Measurements from ENCODE around the gene CORO2B. TPM values are rescaled to one million over a fixed set of nuclear protein-coding genes. Genes with fewer than 3 reads are reported as not detected.

CORO2B gene
- total RNA-seq, 1 donor from 2014 or later, result 1.0 TPM

DNA sequence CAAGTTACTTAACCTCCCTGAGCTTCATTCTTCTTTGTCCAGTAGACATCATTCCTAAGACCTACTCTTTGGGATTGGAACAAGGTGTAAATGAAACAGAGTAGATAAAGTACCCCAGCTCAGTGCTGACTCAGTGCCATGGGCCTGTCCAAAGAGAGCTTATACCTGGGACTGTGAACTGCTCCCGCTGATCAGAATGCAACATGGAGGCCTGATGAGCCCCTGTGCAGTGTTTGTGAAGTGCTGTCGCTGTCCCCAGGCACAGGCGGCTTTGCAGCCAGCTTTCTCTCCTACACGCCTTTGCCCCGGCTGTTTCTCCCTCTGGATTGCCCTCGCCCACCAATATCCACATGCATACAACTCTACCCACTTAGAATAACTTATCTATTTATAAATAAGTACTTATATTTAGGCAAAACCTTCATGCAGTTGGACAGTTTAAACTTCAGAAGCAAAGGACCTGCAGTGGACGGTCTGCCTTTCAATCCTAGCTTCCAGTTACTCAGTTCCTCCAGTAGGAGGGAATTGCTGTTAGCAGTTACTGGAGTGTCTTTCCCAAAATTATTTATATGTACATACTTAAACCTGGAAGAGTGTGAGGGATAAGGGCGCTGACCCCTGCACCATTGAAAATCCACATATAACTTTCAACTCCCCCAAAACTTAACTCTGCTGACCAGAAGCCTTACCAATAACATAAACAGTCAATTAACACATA lies 80.0 kb downstream of the CORO2B start:
- H3K36me3 ChIP-seq (ENCODE audit: control insufficient read depth in 3 of 3, insufficient read depth in 3 of 3, low read length in 3 of 3), result no peaks in the 10 kb centered on the region
- no peak overlapping the region for H3K9ac ChIP-seq (ENCODE audit: low read depth in 1 of 3, low read length in 3 of 3)
- no peaks in the 10 kb centered on the region for H3K27me3 ChIP-seq (ENCODE audit: control insufficient read depth in 3 of 3, insufficient read depth in 3 of 3, low read length in 3 of 3)
- no peak overlapping the region for H3K27ac ChIP-seq (ENCODE audit: low read depth, low read length)
- H3K4me1 ChIP-seq (ENCODE audit: control insufficient read depth in 3 of 3, insufficient read depth in 3 of 3, low read length in 3 of 3), result no peaks in the 10 kb centered on the region
- H3K4me3 ChIP-seq (ENCODE audit: low read length in 3 of 3), result no peak overlapping the region
- no peaks in the 10 kb centered on the region for H3K9me3 ChIP-seq (ENCODE audit: control insufficient read depth in 3 of 3, low read length in 3 of 3)

DNA sequence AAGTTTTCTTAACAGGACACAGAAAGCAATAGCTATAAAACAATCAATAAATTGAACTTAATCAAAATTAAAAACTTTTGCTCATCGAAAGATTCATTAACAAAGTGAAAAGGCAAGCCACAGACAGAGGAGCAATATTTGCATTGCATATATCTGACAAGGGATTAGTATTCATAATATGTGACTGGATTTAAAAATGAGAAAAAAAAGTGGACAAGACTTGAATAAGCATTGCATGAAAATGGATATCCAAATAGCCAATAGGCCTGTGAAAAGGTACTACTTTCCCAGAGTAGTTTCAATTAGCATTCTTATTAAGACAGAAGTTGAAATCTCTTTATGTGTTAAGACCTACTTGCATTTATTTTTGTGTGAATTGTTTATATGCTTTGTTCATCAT lies 84.7 kb downstream of the CORO2B start:
- H3K9ac ChIP-seq (ENCODE audit: low read depth in 1 of 3, low read length in 3 of 3), result no peak overlapping the region
- H3K4me3 ChIP-seq (ENCODE audit: low read length in 3 of 3), result no peak overlapping the region
- H3K9me3 ChIP-seq (ENCODE audit: control insufficient read depth in 3 of 3, low read length in 3 of 3), result no peaks in the 10 kb centered on the region
- no peak overlapping the region for H3K27ac ChIP-seq (ENCODE audit: low read depth, low read length)
- no peaks in the 10 kb centered on the region for H3K27me3 ChIP-seq (ENCODE audit: control insufficient read depth in 3 of 3, insufficient read depth in 3 of 3, low read length in 3 of 3)
- H3K4me1 ChIP-seq (ENCODE audit: control insufficient read depth in 3 of 3, insufficient read depth in 3 of 3, low read length in 3 of 3), result no peaks in the 10 kb centered on the region
- no peaks in the 10 kb centered on the region for H3K36me3 ChIP-seq (ENCODE audit: control insufficient read depth in 3 of 3, insufficient read depth in 3 of 3, low read length in 3 of 3)

DNA sequence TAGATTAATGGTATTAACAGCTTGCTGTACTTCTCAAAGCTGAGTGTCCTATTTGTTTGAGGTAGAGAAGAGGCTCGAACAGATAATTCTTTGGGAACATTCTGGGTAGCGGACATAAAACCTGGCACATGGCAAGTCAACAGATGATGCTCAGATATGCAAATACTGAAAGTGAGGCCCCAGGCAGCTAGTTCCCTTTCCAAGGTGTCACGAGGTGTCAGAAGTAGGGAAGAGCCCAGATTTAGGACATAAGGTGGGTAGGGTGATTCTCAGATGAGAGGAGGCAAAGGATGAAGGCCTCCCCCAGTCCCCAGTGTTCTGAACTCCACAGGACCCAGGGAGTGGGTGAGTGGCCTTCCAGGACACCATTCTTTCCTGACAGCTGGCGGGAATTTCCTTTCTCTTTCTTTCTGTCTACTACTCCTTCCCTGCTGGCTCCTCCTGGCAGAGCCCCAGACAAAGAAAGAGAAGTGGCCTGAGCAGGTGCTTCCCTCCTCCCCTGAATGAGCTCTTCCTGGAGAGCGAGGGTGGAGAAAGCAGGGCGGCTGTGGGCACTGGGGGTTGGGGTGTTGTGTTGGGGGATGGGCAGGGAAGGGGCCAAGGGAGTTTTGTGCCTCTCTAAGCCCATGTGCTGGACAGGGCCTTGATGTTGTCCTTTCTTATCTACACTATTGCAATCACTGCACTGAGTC lies 87.5 kb downstream of the CORO2B start:
- no peaks in the 10 kb centered on the region for H3K9me3 ChIP-seq (ENCODE audit: control insufficient read depth in 3 of 3, low read length in 3 of 3)
- H3K27ac ChIP-seq (ENCODE audit: low read depth, low read length), result no peak overlapping the region
- H3K9ac ChIP-seq (ENCODE audit: low read depth in 1 of 3, low read length in 3 of 3), result no peak overlapping the region
- no peak overlapping the region for H3K4me3 ChIP-seq (ENCODE audit: low read length in 3 of 3)
- H3K4me1 ChIP-seq (ENCODE audit: control insufficient read depth in 3 of 3, insufficient read depth in 3 of 3, low read length in 3 of 3), result no peaks in the 10 kb centered on the region
- no peaks in the 10 kb centered on the region for H3K27me3 ChIP-seq (ENCODE audit: control insufficient read depth in 3 of 3, insufficient read depth in 3 of 3, low read length in 3 of 3)
- H3K36me3 ChIP-seq (ENCODE audit: control insufficient read depth in 3 of 3, insufficient read depth in 3 of 3, low read length in 3 of 3), result no peaks in the 10 kb centered on the region

DNA sequence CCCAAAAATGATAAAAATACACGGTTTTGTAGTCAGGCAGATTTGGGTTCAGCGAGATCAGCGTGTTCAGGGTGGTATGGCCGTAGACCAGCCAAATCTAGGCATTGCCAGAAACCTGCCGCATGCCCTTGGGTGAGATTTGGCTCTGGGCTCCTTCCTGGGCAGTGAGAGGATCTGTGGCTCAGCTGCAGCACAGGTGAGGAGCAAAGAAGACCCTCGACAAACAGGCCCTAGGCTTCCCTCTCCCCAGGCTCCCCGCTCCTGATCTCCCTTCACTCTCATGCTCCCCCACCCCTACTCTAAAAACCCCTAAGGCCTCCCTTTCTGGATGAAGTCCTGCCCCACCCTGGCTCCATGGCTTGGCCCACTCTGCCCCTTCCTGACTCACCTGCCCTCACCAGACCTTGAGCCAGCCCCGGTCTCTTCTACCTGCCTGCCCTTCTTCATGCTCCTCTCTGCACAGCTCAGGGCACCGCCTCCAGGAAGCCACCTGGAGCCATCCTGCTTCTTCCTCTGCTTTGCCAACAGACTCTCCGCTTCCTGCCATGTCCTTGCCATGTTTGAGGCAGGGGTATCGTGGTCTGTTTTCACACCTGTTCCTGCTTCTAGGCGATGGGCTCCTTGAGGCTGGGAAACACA lies 88.1 kb downstream of the CORO2B start:
- Histone ChIP-seq H3K9ac (ENCODE audit: low read depth in 1 of 3, low read length in 3 of 3) (no peak overlapping the region), H3K9me3 (ENCODE audit: control insufficient read depth in 3 of 3, low read length in 3 of 3) (no peaks in the 10 kb centered on the region), H3K4me3 (ENCODE audit: low read length in 3 of 3) (no peak overlapping the region), H3K27me3 (ENCODE audit: control insufficient read depth in 3 of 3, insufficient read depth in 3 of 3, low read length in 3 of 3) (no peaks in the 10 kb centered on the region), H3K27ac (ENCODE audit: low read depth, low read length) (no peak overlapping the region), H3K36me3 (ENCODE audit: control insufficient read depth in 3 of 3, insufficient read depth in 3 of 3, low read length in 3 of 3) (no peaks in the 10 kb centered on the region), H3K4me1 (ENCODE audit: control insufficient read depth in 3 of 3, insufficient read depth in 3 of 3, low read length in 3 of 3) (no peaks in the 10 kb centered on the region)

DNA sequence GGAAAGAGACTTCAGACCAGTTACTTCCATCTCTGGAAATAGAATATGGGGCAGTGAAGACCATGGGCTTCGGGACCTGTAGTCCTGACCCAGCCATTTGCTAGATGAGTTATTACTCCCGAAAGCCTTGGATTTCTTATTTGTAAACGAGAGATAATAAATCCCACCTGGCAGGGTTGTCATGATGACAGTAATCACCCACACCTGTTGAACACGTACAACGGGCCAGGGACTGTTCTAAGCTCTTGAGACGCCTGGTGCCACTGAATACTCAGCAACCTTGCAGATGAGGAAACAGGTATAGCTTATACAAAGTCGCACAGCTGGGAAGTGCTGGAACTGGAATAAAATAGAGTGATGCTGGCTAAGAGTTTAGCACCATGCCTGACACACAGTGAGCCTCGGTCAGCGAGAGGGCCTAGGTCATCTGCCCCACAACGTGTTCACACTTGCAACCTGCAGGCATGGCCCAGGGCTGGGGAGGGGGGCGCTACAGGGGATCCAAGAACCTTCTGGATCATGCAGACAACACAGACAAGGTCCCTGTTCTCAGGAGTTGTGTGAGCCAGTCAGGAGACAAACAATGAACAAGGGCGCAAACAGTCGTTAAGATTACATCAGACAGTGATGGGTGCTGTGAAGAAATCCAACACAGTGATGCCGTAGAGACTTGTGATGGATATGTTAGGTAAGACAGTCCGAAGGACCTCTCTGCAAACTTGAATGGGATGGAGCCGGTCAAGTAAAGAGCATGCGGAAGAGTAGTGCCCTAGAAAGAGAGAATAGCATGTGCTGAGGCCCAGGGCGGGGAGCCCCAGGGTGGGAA lies 89.2 kb downstream of the CORO2B start:
- H3K4me3 ChIP-seq (ENCODE audit: low read length in 3 of 3), result no peak overlapping the region

DNA sequence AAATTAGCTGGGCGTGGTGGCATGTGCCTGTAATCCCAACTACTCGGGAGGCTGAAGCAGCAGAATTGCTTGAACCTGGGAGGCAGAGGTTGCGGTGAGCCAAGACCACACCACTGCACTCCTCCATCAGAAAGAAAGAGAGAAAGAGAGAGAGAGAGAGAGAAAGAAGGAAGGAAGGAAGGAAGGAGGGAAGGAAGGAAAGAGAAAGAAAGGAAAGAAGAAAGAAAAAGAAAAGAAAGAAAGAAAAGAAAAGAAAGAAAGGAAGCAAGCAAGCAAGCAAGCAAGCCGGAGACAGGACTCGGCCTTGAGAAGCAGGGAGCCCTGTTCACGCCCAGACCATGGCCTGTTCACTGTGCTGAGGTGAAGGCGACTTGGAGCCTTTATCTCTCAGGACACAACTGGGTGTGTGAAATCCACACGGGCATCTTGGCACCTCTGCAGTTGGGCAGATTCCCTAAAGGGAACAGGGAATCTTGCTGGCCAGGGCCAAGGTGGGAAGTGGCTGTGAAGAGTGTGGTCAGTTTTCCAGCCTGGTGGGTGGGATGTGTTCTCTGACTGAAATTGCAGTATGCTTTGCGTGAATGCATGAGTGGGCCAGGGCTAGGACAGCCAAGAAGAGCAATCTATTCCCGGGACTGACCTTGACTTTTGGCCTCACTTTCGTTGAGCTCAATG lies 90.3 kb downstream of the CORO2B start:
- Histone ChIP-seq H3K4me1 (ENCODE audit: control insufficient read depth in 3 of 3, insufficient read depth in 3 of 3, low read length in 3 of 3) (peaks cover 3% of the 10 kb centered on the region in 3 donors), H3K27ac (ENCODE audit: low read depth, low read length) (no peak overlapping the region), H3K36me3 (ENCODE audit: control insufficient read depth in 3 of 3, insufficient read depth in 3 of 3, low read length in 3 of 3) (no peaks in the 10 kb centered on the region), H3K9ac (ENCODE audit: low read depth in 1 of 3, low read length in 3 of 3) (no peak overlapping the region), H3K9me3 (ENCODE audit: control insufficient read depth in 3 of 3, low read length in 3 of 3) (no peaks in the 10 kb centered on the region), H3K27me3 (ENCODE audit: control insufficient read depth in 3 of 3, insufficient read depth in 3 of 3, low read length in 3 of 3) (no peaks in the 10 kb centered on the region), H3K4me3 (ENCODE audit: low read length in 3 of 3) (no peak overlapping the region)

More for the DNA sequence above, 89.2 kb downstream of the CORO2B start:
- Histone ChIP-seq H3K9ac (ENCODE audit: low read depth in 1 of 3, low read length in 3 of 3) (no peak overlapping the region), H3K4me1 (ENCODE audit: control insufficient read depth in 3 of 3, insufficient read depth in 3 of 3, low read length in 3 of 3) (no peaks in the 10 kb centered on the region), H3K27me3 (ENCODE audit: control insufficient read depth in 3 of 3, insufficient read depth in 3 of 3, low read length in 3 of 3) (no peaks in the 10 kb centered on the region), H3K27ac (ENCODE audit: low read depth, low read length) (no peak overlapping the region), H3K36me3 (ENCODE audit: control insufficient read depth in 3 of 3, insufficient read depth in 3 of 3, low read length in 3 of 3) (no peaks in the 10 kb centered on the region), H3K9me3 (ENCODE audit: control insufficient read depth in 3 of 3, low read length in 3 of 3) (no peaks in the 10 kb centered on the region)

DNA sequence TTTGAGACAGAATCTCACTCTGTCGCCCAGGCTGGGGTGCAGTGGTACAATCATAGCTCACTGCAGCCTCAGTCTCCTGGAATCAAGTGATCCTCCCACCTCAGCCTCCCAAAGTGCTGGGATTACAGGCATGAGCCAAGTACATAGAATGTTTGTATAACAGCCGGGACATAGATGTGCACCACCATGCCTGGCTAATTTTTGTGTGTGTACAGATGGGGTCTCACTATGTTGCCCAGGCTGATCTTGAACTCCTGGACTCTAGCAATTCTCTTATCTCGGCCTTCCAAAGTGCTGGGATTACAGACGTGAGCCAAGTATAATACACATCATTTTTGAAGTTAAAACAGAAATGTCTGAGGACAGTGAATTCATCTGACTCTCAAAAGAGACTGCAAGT lies 93.5 kb downstream of the CORO2B start:
- no peak overlapping the region for H3K4me3 ChIP-seq (ENCODE audit: low read length in 3 of 3)
- no peak overlapping the region for H3K27ac ChIP-seq (ENCODE audit: low read depth, low read length)

DNA sequence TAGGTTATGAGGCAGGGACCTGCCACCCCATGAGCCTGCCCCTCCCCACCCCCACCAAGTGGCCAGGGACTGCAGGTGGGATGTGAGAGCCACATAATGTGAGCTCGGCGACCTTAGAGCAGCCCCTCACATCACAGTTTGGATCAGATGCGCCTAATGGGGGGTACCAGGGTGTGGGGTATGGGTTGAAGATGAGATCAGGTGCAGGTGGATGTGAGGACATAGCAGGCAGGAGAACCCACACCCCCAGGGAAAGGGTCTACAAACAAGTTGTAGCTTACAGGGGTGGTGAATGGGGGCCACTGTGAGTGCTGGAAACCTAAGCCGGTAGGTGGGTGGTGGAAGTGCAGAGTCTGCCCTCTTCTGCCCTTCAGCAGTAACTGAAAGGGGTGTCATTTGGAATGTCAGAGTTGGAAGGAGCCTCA lies 94.0 kb downstream of the CORO2B start:
- Histone ChIP-seq H3K9ac (ENCODE audit: low read depth in 1 of 3, low read length in 3 of 3) (no peak overlapping the region), H3K4me3 (ENCODE audit: low read length in 3 of 3) (no peak overlapping the region)

More for the DNA sequence above, 93.5 kb downstream of the CORO2B start:
- H3K9ac ChIP-seq (ENCODE audit: low read depth in 1 of 3, low read length in 3 of 3), result no peak overlapping the region
- H3K9me3 ChIP-seq (ENCODE audit: control insufficient read depth in 3 of 3, low read length in 3 of 3), result no peaks in the 10 kb centered on the region
- H3K27me3 ChIP-seq (ENCODE audit: control insufficient read depth in 3 of 3, insufficient read depth in 3 of 3, low read length in 3 of 3), result no peaks in the 10 kb centered on the region
- H3K4me1 ChIP-seq (ENCODE audit: control insufficient read depth in 3 of 3, insufficient read depth in 3 of 3, low read length in 3 of 3), result peaks cover 5 to 8% (median 8%) of the 10 kb centered on the region in 3 donors
- H3K36me3 ChIP-seq (ENCODE audit: control insufficient read depth in 3 of 3, insufficient read depth in 3 of 3, low read length in 3 of 3), result no peaks in the 10 kb centered on the region

DNA sequence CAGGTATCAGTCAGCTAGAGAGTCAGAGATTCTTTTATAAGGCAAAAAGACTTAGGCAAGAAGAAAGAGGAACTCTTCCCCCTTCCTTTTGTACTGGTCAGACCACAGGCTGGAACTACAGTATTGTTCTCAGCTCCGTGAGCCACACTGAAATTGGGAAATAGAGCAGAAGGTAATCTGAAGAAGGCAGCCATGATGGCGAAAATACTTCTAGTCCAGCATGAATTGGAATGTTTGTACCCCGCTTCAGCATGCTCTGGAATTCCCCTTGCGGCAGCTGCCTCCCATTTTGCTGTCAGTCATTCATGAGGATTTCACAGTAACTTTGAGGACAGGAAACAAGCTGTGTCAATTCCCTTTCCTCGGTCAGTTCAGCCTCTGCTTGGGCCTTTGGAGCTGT lies 96.2 kb downstream of the CORO2B start:
- H3K4me3 ChIP-seq (ENCODE audit: low read length in 3 of 3), result no peak overlapping the region
- H3K27me3 ChIP-seq (ENCODE audit: control insufficient read depth in 3 of 3, insufficient read depth in 3 of 3, low read length in 3 of 3), result no peaks in the 10 kb centered on the region
- H3K9ac ChIP-seq (ENCODE audit: low read depth in 1 of 3, low read length in 3 of 3), result no peak overlapping the region
- H3K4me1 ChIP-seq (ENCODE audit: control insufficient read depth in 3 of 3, insufficient read depth in 3 of 3, low read length in 3 of 3), result peaks cover 5 to 8% (median 8%) of the 10 kb centered on the region in 3 donors
- no peaks in the 10 kb centered on the region for H3K36me3 ChIP-seq (ENCODE audit: control insufficient read depth in 3 of 3, insufficient read depth in 3 of 3, low read length in 3 of 3)
- no peaks in the 10 kb centered on the region for H3K9me3 ChIP-seq (ENCODE audit: control insufficient read depth in 3 of 3, low read length in 3 of 3)
- H3K27ac ChIP-seq (ENCODE audit: low read depth, low read length), result no peak overlapping the region

More for the DNA sequence above, 94.0 kb downstream of the CORO2B start:
- H3K36me3 ChIP-seq (ENCODE audit: control insufficient read depth in 3 of 3, insufficient read depth in 3 of 3, low read length in 3 of 3), result no peaks in the 10 kb centered on the region
- H3K9me3 ChIP-seq (ENCODE audit: control insufficient read depth in 3 of 3, low read length in 3 of 3), result no peaks in the 10 kb centered on the region
- H3K4me1 ChIP-seq (ENCODE audit: control insufficient read depth in 3 of 3, insufficient read depth in 3 of 3, low read length in 3 of 3), result peaks cover 5 to 8% (median 8%) of the 10 kb centered on the region in 3 donors
- H3K27me3 ChIP-seq (ENCODE audit: control insufficient read depth in 3 of 3, insufficient read depth in 3 of 3, low read length in 3 of 3), result no peaks in the 10 kb centered on the region
- no peak overlapping the region for H3K27ac ChIP-seq (ENCODE audit: low read depth, low read length)
